GM12878 (cell line): ENCODE measurements around the gene DLGAP3. TPM values are rescaled to one million over a fixed set of nuclear protein-coding genes. Genes with fewer than 3 reads are reported as not detected.

Source experiments
- ATAC-seq: fragments of 200-7000 bp; cut with Tn5 transposase; 3 replicates; pipeline ENCODE4 v1.9.1; 2020; ENCODE audit warnings: mild to moderate bottlenecking, moderate library complexity
- BruUV-seq: library from RNA; stranded (reverse); fragments of 400-500 nt; replicated peaks from 2 replicates; lab custom pipeline; 2021; lab: Mats Ljungman, UMichigan
- CTCF ChIA-PET: fragments of 300-600 bp; sonication (Branson Sonifier 250); formaldehyde crosslinking; extraction: SDS; loops from one replicate; lab custom pipeline; 2021; ENCODE audit warnings: inconsistent platforms; lab: Yijun Ruan, JAX
- POLR2A ChIA-PET: fragments of 350-600 bp; formaldehyde crosslinking; extraction: SDS; loops from one replicate; lab custom pipeline; 2021; ENCODE audit warnings: inconsistent platforms; lab: Charles Lee
- RAD21 ChIA-PET: fragments of 300-600 bp; sonication (Branson Sonifier 250); formaldehyde crosslinking; loops from one replicate; lab custom pipeline; 2023; ENCODE audit warnings: antibody characterized with exemption; ENCODE audit not compliant: unreplicated experiment; lab: Charles Lee
- SMC1A ChIA-PET: fragments of 300-600 bp; sonication (Branson Sonifier 250); formaldehyde crosslinking; loops from one replicate; lab custom pipeline; 2023; ENCODE audit not compliant: unreplicated experiment, uncharacterized antibody; lab: Charles Lee
- DNase-seq: peaks from one replicate; pipeline ENCODE4 v3.0.0-alpha.2; 2011; ENCODE audit warnings: low read depth, low spot score
- FAIRE-seq: peaks from 3 replicates; lab custom pipeline; 2011; peaks lifted over from hg19 to GRCh38; lab: Jason Lieb, UNC
- H2AFZ ChIP-seq: 2 replicates; pipeline ENCODE4 v1.6.0; 2011; ENCODE audit warnings: low read depth, low read length, control low read depth; ENCODE audit not compliant: control insufficient read depth
- H3K27ac ChIP-seq: 2 replicates; pipeline ENCODE4 v1.5.1; 2011; ENCODE audit warnings: control low read depth; ENCODE audit not compliant: control insufficient read depth, insufficient read depth
- H3K27me3 ChIP-seq, 2 experiments: replicated peaks in 1 of 2; 2 replicates each; pipeline versions ENCODE4 v1.6.0 to v1.6.1; 2011; ENCODE audit warnings: low read length in 1 of 2; ENCODE audit not compliant: control insufficient read depth in 2 of 2, insufficient read depth in 2 of 2
- H3K36me3 ChIP-seq, 2 experiments: 2 replicates each; pipeline ENCODE4 v1.5.1; 2011; ENCODE audit warnings: low read length in 1 of 2; ENCODE audit not compliant: control insufficient read depth in 2 of 2, insufficient read depth in 2 of 2
- H3K4me1 ChIP-seq: 2 replicates; pipeline ENCODE4 v1.6.1; 2011; ENCODE audit warnings: mild to moderate bottlenecking, low read length, moderate library complexity, mixed read lengths; ENCODE audit not compliant: control insufficient read depth, insufficient read depth
- H3K4me2 ChIP-seq: 2 replicates; pipeline ENCODE4 v1.6.0; 2011; ENCODE audit warnings: control low read depth; ENCODE audit not compliant: control insufficient read depth, insufficient read depth
- H3K4me3 ChIP-seq: fragments of 200-600 bp; sonication (generic); 2 replicates; pipeline ENCODE4 v1.5.1; 2016
- H3K79me2 ChIP-seq: 2 replicates; pipeline ENCODE4 v1.6.0; 2011; ENCODE audit warnings: low read length; ENCODE audit not compliant: control insufficient read depth, insufficient read depth
- H3K9ac ChIP-seq: 2 replicates; pipeline ENCODE4 v1.8.0; 2011; ENCODE audit warnings: low read length, control low read depth, mixed read lengths; ENCODE audit not compliant: control insufficient read depth, insufficient read depth
- H3K9me3 ChIP-seq: replicated peaks from 3 replicates; pipeline ENCODE4 v1.5.1; 2011; ENCODE audit warnings: mild to moderate bottlenecking, low read length; ENCODE audit not compliant: control insufficient read depth, insufficient read depth
- H4K20me1 ChIP-seq: 2 replicates; pipeline ENCODE4 v1.6.0; 2011; ENCODE audit not compliant: control insufficient read depth, insufficient read depth
- BHLHE40 ChIP-seq, 2 experiments: fragments of 450-650 bp in 1 of 2; IDR thresholded peaks; 2 replicates each; pipeline ENCODE4 v1.6.1; 2011 to 2017; ENCODE audit warnings: low read depth in 2 of 2, borderline replicate concordance in 1 of 2, improper control_type of control experiment in 1 of 2, low read length in 1 of 2, mild to moderate bottlenecking in 1 of 2
- EP300 ChIP-seq, 2 experiments: fragments of 150-350 bp in 1 of 2; IDR thresholded peaks; 2 replicates each; pipeline ENCODE4 v1.6.1; 2011 to 2012; ENCODE audit warnings: low read depth in 2 of 2, low read length in 2 of 2, borderline replicate concordance in 1 of 2, improper control_type of control experiment in 1 of 2, inconsistent platforms in 1 of 2; ENCODE audit not compliant: control insufficient read depth in 1 of 2
- JUNB ChIP-seq: IDR thresholded peaks from 2 replicates; pipeline ENCODE4 v1.6.1; 2016; ENCODE audit warnings: antibody characterized with exemption, mild to moderate bottlenecking
- KAT2A ChIP-seq: conservative IDR thresholded peaks from 2 replicates; pipeline ENCODE4 v1.6.1; 2011; ENCODE audit warnings: low read depth, low read length; ENCODE audit not compliant: control insufficient read depth
- LARP7 ChIP-seq: fragments of 450-650 bp; IDR thresholded peaks from 2 replicates; pipeline ENCODE4 v1.6.1; 2017; ENCODE audit warnings: mild to moderate bottlenecking
- MYB ChIP-seq: fragments of 150-350 bp; IDR thresholded peaks from 2 replicates; pipeline ENCODE4 v1.6.1; 2014; ENCODE audit warnings: mild to moderate bottlenecking, low read depth, low read length, borderline replicate concordance
- NFXL1 ChIP-seq: fragments of 450-650 bp; IDR thresholded peaks from 2 replicates; pipeline ENCODE4 v1.6.1; 2017; ENCODE audit warnings: antibody characterized with exemption, mild to moderate bottlenecking, borderline replicate concordance
- RCOR1 ChIP-seq: conservative IDR thresholded peaks from 2 replicates; pipeline ENCODE4 v1.6.1; 2012; ENCODE audit warnings: low read depth, low read length, improper control_type of control experiment
- SMC3 ChIP-seq: IDR thresholded peaks from 2 replicates; pipeline ENCODE4 v1.6.1; 2011; ENCODE audit warnings: low read length, improper control_type of control experiment, borderline replicate concordance
- TARDBP ChIP-seq: IDR thresholded peaks from 2 replicates; pipeline ENCODE4 v1.6.1; 2016; ENCODE audit warnings: borderline replicate concordance
- WGBS: methylation state at CpG from one replicate; pipeline ENCODE4 v1.1.6; 2016; ENCODE audit warnings: low lambda C conversion rate; ENCODE audit not compliant: insufficient replicate concordance, insufficient coverage; ENCODE audit errors: missing lambda C conversion rate; 5-methylcytosine and 5-hydroxymethylcytosine counted together
- in situ Hi-C: fragments of 300-500 bp; cut with MboI; formaldehyde crosslinking; loops from 9 replicates; pipeline ENCODE4 v1.14.3; 2018; ENCODE audit warnings: mixed read lengths
- intact Hi-C: fragments of 100-400 bp; cut with micrococcal nuclease; formaldehyde crosslinking; loops from one replicate; pipeline ENCODE4 v1.14.2; 2022; ENCODE audit not compliant: unreplicated experiment
- polyA plus RNA-seq, 11 experiments: library from polyadenylated mRNA; depleted of rRNA in 4 of 11; unstranded in 6 of 11; stranded (reverse) in 5 of 11; fragments of >200 nt; fragmentation: Nextera tagmentation in 4 of 11; fragmentation: Illumina TruSeq in 1 of 11; extraction: Ambion mirVana in 4 of 11; extraction: Trizol in 1 of 11; gene quantifications; 1 replicate in 1 of 11; 2 replicates in 10 of 11; pipeline versions ENCODE4 v1.2.1 to v1.2.3, GENCODE V29; 2011 to 2016; ENCODE audit warnings: inconsistent platforms in 2 of 11, missing spikeins in 2 of 11, low read depth in 1 of 11
- total RNA-seq, 4 experiments: library from RNA; depleted of rRNA in 3 of 4; stranded (reverse); fragments of >200 nt in 3 of 4; fragmentation: Illumina TruSeq in 1 of 4; extraction: Trizol in 1 of 4; gene quantifications; 2 replicates each; pipeline versions ENCODE4 v1.2.1 to v1.2.3, GENCODE V29; 2013 to 2021
- TF ChIP-seq, protein P1 (sequence below): fragments of 150-350 bp; IDR thresholded peaks from 2 replicates; pipeline ENCODE4 v1.6.1; 2016; ENCODE audit warnings: low read depth, low read length
- TF ChIP-seq, protein P2 (sequence below): fragments of 450-650 bp; IDR thresholded peaks from 2 replicates; pipeline ENCODE4 v1.6.1; 2018; ENCODE audit warnings: borderline replicate concordance, mild to moderate bottlenecking; ENCODE audit not compliant: partially characterized antibody

The DLGAP3 gene
- total and polyA plus RNA-seq, 10 of the 15 experiments (the other 5 are each of a cell fraction or from before 2014, with no cell fraction given) = 0.03 to 0.15 (median 0.08) TPM; not detected in 4

DNA sequence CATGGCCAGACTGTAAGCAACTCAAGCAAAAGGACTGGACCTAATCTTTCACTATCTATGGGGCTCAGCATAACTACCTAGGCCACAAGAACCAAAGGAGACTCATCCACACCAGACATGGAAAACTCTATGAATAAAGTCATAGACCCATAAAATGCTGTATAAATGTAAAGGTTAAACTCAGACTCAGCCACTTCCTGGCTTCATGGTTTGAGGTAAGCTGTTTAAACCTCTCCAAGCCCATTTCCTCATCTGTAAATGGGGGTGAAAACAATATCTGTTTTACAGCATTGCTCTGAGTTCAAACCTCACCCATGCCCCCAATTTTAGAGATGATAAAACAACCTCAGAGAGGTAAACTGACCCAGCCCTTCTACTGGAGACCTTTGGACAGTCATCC lies 65.9 kb downstream of the DLGAP3 start (continued):
- no peak for TF ChIP-seq BHLHE40 (IDR thresholded peaks at IDR 0.05; ENCODE audit: borderline replicate concordance in 1 of 2, low read depth in 2 of 2, low read length in 1 of 2)
- TF ChIP-seq, protein P1, sequence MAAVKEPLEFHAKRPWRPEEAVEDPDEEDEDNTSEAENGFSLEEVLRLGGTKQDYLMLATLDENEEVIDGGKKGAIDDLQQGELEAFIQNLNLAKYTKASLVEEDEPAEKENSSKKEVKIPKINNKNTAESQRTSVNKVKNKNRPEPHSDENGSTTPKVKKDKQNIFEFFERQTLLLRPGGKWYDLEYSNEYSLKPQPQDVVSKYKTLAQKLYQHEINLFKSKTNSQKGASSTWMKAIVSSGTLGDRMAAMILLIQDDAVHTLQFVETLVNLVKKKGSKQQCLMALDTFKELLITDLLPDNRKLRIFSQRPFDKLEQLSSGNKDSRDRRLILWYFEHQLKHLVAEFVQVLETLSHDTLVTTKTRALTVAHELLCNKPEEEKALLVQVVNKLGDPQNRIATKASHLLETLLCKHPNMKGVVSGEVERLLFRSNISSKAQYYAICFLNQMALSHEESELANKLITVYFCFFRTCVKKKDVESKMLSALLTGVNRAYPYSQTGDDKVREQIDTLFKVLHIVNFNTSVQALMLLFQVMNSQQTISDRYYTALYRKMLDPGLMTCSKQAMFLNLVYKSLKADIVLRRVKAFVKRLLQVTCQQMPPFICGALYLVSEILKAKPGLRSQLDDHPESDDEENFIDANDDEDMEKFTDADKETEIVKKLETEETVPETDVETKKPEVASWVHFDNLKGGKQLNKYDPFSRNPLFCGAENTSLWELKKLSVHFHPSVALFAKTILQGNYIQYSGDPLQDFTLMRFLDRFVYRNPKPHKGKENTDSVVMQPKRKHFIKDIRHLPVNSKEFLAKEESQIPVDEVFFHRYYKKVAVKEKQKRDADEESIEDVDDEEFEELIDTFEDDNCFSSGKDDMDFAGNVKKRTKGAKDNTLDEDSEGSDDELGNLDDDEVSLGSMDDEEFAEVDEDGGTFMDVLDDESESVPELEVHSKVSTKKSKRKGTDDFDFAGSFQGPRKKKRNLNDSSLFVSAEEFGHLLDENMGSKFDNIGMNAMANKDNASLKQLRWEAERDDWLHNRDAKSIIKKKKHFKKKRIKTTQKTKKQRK = no peak

DNA sequence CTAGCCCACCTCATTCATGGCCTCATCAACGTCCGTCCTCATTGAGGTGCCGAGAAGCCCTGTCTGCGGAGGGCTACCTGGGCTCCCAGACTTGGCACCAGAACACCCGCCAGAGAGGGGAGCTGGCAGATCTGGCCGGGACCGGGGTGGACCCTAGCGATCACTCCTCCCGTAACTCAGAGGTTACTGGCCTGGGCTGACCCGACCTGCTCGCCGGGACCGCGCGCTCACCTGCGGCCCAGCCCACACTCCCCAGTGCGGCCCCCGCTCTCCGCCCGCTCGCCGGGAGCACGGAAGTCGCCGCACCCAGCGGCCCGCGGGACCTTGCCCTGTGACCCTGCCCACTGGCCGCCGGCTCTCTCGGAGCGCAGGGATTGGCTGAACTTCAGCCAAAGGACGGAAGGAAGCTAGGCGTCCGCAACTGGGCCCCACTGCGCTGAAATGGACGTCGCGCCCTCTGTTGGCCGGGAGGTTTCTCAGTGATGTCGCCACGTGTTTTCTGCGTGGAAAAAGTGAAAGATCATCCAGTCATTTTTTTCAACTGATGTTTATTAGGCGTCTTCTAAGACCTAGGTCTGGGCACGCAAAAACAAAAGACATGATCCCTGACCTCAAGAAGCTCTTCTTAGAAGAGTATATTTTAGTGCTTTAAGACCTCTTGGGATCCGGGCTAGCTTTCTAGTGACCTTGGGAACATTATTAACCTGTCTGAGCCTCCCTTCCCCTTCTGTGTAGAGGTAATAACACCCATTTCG lies 69.8 kb downstream of the DLGAP3 start, which contains the start of gene SMIM12:
TSS of gene SMIM12 (minus strand) at position 304 of the 755 bp plus-strand sequence. CDS start 3,772 bp downstream, outside the sequence.
- SMC1A ChIA-PET = interaction anchor here (0.8 to 1.7 kb wide), 3 partner anchors 123 to 224 kb away, joined by 3 to 6 read pairs (median 3); no protein-coding TSS in a partner anchor
- intact Hi-C loops = loop anchor here (2.0 to 10.0 kb wide), 3 partner anchors 171 to 438 kb away; partner anchors contain the start of gene ZMYM6
- peak in 1 of 2 experiments; percentile 30; a peak in 1 of 4 replicates for TF ChIP-seq EP300 (IDR thresholded peaks at IDR 0.05; ENCODE audit: borderline replicate concordance in 1 of 2, control insufficient read depth in 1 of 2, low read depth in 2 of 2, low read length in 2 of 2)
- no peak for TF ChIP-seq LARP7
- no peak for TF ChIP-seq RCOR1
- TF ChIP-seq JUNB = no peak
- TF ChIP-seq SMC3 = no peak; the same call in 1 of the 2 replicates
- TF ChIP-seq TARDBP = no peak
- TF ChIP-seq, protein P2, sequence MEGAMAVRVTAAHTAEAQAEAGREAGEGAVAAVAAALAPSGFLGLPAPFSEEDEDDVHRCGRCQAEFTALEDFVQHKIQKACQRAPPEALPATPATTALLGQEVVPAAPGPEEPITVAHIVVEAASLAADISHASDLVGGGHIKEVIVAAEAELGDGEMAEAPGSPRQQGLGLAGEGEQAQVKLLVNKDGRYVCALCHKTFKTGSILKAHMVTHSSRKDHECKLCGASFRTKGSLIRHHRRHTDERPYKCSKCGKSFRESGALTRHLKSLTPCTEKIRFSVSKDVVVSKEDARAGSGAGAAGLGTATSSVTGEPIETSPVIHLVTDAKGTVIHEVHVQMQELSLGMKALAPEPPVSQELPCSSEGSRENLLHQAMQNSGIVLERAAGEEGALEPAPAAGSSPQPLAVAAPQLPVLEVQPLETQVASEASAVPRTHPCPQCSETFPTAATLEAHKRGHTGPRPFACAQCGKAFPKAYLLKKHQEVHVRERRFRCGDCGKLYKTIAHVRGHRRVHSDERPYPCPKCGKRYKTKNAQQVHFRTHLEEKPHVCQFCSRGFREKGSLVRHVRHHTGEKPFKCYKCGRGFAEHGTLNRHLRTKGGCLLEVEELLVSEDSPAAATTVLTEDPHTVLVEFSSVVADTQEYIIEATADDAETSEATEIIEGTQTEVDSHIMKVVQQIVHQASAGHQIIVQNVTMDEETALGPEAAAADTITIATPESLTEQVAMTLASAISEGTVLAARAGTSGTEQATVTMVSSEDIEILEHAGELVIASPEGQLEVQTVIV = no peak
- TF ChIP-seq BHLHE40 (IDR thresholded peaks at IDR 0.05; ENCODE audit: borderline replicate concordance in 1 of 2, low read depth in 2 of 2, low read length in 1 of 2) = peak; percentile 76 to 78; a peak in 3 of 4 replicates
- no peak for TF ChIP-seq MYB
- no peak for TF ChIP-seq KAT2A
- TF ChIP-seq NFXL1 = no peak

More for the DNA sequence above, 69.8 kb downstream of the DLGAP3 start, which contains the start of gene SMIM12:
- H3K4me2 ChIP-seq = peak within 1 kb of the TSS; percentile 99
- H3K4me1 ChIP-seq = no peaks in the 10 kb centered on the region
- peaks cover 32% of the 10 kb centered on the region for H3K79me2 ChIP-seq
- POLR2A ChIA-PET = interaction anchor here (0.6 to 1.4 kb wide), 3 partner anchors 125 to 439 kb away, joined by 3 to 5 read pairs (median 4); partner anchors contain the start of genes TMEM35B and ZMYM1
- no TSS peak for BruUV-seq
- RAD21 ChIA-PET = interaction anchor here (0.8 to 1.4 kb wide), 3 partner anchors 73 to 438 kb away, joined by 3 to 4 read pairs (median 3); no protein-coding TSS in a partner anchor
- H3K36me3 ChIP-seq = peaks cover 7 to 10% of the 10 kb centered on the region in 2 experiments; a peak in 3 of 4 replicates
- no peaks in the 10 kb centered on the region for H4K20me1 ChIP-seq
- peak within 1 kb of the TSS; percentile 81 for H3K27ac ChIP-seq
- peak; percentile 62 for DNase-seq
- peak; percentile 100 for ATAC-seq
- peak; percentile 97 for FAIRE-seq
- peak within 1 kb of the TSS; percentile 91 for H2AFZ ChIP-seq
- H3K9me3 ChIP-seq = no peaks in the 10 kb centered on the region
- in situ Hi-C loops = no loop called here
- peak within 1 kb of the TSS; percentile 96 for H3K4me3 ChIP-seq
- CTCF ChIA-PET = interaction anchor here (0.8 to 3.9 kb wide), 16 partner anchors 10 to 585 kb away, joined by 3 to 26 read pairs (median 4); partner anchors contain the start of genes TMEM35B and ZMYM4
- peak within 1 kb of the TSS; percentile 94 for H3K9ac ChIP-seq
- under 1% methylated on average over 47 of the region's 47 CpGs for WGBS
- H3K27me3 ChIP-seq = no peaks in the 10 kb centered on the region
